Right lung (tissue), 5 donors: ENCODE data around the gene RNASEH1. TPM values are rescaled to one million over a fixed set of nuclear protein-coding genes. Genes with fewer than 3 reads are reported as not detected.
A peak's percentile ranks its signal among the peaks of the same experiment; 100 is the strongest.
"Not testable (repeated sequence)": the region's sequence is repeated elsewhere in the genome, so short reads cannot be mapped to it uniquely, and the experiment has no call there.

Experiments
- DNase-seq, 2 donors: peaks; one replicate each; pipeline ENCODE4 v3.0.0-alpha.2; 2013
- polyA plus RNA-seq, 5 donors: library from polyadenylated mRNA; unstranded; fragments of 120-200 nt; gene quantifications; one replicate each; pipeline versions ENCODE4 v1.2.1 to v1.2.3, GENCODE V29; 2013; ENCODE audit warnings: inconsistent platforms in 1 of 5, low replicate concordance in 1 of 5; ENCODE audit not compliant: insufficient read length in 5 of 5, insufficient read depth in 1 of 5

Gene RNASEH1
- polyA plus RNA-seq, 5 donors: 15.4 to 18.0 (median 17.7) TPM

- DNase-seq: no peak
Observed at GRCh38 chr2:3520591-3520990, 37.5 kb downstream of the RNASEH1 start.

DNA sequence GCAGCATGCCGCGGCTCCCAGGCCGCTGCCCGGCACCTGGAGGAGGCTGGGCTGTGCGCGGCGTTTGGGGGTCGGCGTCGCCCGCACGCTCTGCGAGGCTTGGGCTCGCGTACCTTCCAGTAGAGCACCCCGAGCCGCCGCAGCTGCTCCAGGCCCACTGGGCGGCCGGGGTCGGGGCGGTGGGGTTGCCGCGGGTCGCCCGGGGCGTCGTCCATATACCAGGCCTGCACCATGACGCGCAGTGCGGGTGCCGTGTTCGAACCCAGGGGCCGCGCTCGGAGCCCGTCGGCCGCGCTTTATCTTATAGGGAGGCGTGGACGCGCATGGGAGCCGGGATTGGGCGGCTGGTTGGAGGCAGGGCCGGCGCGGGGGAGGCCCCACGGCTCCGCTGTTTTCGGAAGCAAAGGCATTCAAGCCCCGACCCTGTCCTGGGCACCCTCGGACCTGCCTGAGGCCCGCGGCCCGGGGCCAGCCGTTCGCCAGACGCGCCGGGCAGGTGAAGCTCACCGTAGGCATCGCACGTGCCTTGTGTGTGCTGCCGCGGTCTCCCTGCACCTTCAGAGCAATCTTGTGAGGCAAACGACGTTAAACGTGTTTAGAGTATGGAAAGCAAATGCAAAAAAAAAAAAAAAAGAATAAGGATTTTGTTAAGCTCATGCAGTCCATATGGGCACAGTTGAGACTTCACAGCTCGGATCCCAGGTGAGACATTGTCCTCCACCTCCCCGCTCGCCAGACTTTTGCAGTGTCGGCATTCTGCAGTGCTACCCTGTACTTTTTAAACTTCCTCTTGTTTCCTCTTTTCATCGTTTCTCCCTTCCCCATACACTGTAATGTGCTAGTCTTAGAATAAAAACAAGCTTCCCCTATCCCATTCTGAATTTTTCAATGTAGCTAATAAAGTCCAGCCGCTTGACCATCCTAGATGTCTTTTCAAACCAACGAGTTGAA is 38.6 kb downstream of the RNASEH1 start, which contains the start of gene ADI1:
Gene ADI1 (minus strand): TSS at position 277 of the 951 bp plus-strand sequence. CDS start 44 bp downstream, at position 233.
- DNase-seq: no peak

- DNase-seq: peak; percentile 100
Observed at GRCh38 chr2:3518496-3519254, 39.5 kb downstream of the RNASEH1 start.

DNA sequence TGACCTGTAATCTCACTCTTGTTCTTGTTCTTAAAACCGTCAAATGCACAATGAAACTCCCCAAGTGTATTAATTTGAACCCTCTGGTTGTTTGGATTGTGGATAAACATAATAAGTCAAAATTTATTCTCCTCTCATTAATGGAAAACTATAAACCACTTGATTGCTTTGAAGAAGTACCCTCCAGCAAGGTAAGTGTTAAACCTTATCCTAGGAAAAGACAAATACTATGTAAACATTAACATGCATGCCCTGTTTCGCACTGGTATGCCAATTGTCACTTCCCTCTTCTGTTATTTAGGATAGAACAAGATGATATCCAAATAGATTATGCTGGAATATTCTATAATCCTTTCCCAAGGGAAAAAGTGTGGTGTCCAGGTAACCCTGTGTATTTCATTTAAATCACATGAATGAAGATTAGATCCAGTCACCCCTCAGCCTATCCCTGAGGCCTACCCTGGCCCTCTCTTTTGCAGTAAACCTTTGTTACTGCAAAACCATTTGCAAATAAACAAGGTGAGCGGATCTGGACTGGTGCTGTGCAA is 40.1 kb downstream of the RNASEH1 start:
- DNase-seq: no peak

DNA sequence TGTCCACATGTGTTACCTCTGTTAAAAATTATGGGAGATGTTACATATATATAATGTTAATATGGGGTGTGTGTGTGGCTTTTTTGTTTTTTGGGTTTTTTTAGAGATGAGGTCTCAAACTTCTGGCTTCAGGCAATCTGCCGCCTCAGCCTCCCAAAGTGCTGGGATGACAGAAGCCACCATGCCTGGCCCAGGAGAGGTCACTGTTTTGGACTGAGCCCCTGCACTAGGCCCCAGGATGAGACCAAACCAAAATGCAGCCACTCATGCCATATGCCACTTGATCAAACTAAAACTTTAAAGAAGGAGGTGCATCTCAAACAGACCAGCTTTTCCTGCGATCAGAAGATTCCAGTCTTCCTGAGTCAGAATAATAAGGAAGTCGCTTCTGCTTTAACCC is 41.3 kb downstream of the RNASEH1 start:
- DNase-seq: no peak

- not testable (repeated sequence) for DNase-seq
Observed at GRCh38 chr2:3515438-3515837, 42.7 kb downstream of the RNASEH1 start.

DNA sequence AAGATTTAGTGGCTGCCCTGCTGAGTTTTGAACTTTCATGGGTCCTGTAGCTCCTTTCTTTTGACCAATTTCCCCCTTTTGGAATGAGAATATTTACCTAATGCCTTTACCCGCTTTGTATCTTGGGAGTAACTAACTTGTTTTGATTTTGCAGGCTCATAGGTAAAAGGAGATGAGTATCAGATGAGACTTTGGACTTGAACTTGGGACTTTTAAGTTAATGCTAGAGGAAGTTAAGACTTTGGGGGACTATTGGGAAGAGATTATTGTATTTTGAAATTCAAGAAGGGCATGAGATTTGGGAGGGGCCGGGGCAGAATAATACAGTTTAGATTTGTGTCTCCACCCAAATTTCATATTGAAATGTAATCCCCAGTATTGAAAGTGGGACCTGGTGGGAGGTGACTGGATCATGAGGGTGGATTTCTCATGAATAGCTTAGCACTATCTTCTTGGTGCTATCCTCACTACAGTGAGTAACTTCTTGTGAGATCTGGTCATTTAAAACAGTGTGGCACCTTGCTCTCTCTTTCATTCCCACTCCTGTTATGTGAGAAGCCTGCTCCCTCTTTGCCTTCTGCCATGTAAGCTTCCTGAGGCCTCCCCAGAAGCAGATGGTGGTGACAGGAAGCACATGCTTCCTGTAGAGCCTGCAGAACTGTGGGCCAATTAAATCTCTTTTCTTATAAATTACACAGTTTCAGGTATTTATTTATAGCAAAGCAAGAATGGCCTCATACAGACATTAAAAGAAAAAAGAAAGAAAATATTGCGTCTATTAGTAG is 44.9 kb downstream of the RNASEH1 start:
- DNase-seq: no peak

- no peak for DNase-seq
Observed at GRCh38 chr2:3512086-3512485, 46.0 kb downstream of the RNASEH1 start.

GRCh38 chr2:3505771-3506170 is 52.4 kb downstream of the RNASEH1 start:
- no peak for DNase-seq

DNA sequence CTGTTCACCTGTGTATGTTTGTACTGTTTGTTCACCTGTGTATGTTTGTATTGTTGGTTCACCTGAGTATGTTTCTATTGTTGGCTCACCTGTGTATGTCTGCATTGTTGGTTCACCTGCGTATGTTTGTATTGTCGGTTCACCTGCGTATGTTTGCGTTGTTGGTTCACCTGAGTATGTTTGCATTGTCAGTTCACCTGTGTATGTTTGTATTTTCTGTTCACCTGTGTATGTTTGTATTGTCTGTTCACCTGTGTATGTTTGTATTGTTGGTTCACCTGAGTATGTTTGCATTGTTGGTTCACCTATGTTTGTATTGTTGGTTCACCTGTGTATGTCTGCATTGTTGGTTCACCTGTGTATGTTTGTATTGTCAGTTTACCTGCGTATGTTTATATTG is 53.4 kb downstream of the RNASEH1 start:
- DNase-seq: no peak

- no peak for DNase-seq
Observed at GRCh38 chr2:3503483-3503882, 54.6 kb downstream of the RNASEH1 start.

- no peak for DNase-seq
Observed at GRCh38 chr2:3503046-3503445, 55.1 kb downstream of the RNASEH1 start.

- no peak for DNase-seq
Observed at GRCh38 chr2:3500326-3500899, 57.7 kb downstream of the RNASEH1 start.

GRCh38 chr2:3498783-3499394 is 59.2 kb downstream of the RNASEH1 start:
- DNase-seq: no peak

GRCh38 chr2:3496708-3497080 is 61.4 kb downstream of the RNASEH1 start:
- not testable (repeated sequence) for DNase-seq

Other genes starting within 250 kb of the RNASEH1 start
- 10 to 100 TPM; 18.7 to 22.0 (median 20.3) TPM for gene EIPR1, start 180.5 kb downstream of the RNASEH1 start, polyA plus RNA-seq
- gene TRAPPC12, start 178.6 kb downstream of the RNASEH1 start, polyA plus RNA-seq: 100 to 1,000 TPM in 2 of 5 donors, 10 to 100 TPM in 3; 77.5 to 108 (median 93.3) TPM
- 10 to 100 TPM; 36.5 to 47.9 (median 42.0) TPM for gene ADI1, start 38.8 kb downstream of the RNASEH1 start, polyA plus RNA-seq
- 1,000 to 10,000 TPM; 2,031 to 2,430 (median 2,233) TPM for gene RPS7, start 16.9 kb upstream of the RNASEH1 start, polyA plus RNA-seq
- gene COLEC11, start 36.8 kb upstream of the RNASEH1 start, polyA plus RNA-seq: 1 to 10 TPM; 3.7 to 7.2 (median 4.8) TPM
- not detected for gene ALLC, start 99.9 kb upstream of the RNASEH1 start, polyA plus RNA-seq
- under 1 TPM in 3 of 5 donors, not detected in 2; 0.11 to 0.25 (median 0.14) TPM for gene DCDC2C, start 145.2 kb upstream of the RNASEH1 start, polyA plus RNA-seq